OCI-LY7 (cell line): ENCODE data around the gene EDN2. TPM values are rescaled to one million over a fixed set of nuclear protein-coding genes. Genes with fewer than 3 reads are reported as not detected.

Experiments
- BruUV-seq: library from RNA; stranded (reverse); fragments of 400-500 nt; replicated peaks from 2 replicates; lab custom pipeline; 2021; lab: Mats Ljungman, UMichigan
- CTCF ChIA-PET: fragments of 300-600 bp; sonication (Branson Sonifier 250); formaldehyde crosslinking; loops from one replicate; lab custom pipeline; 2022; ENCODE audit warnings: antibody characterized with exemption; ENCODE audit not compliant: unreplicated experiment; lab: Charles Lee
- POLR2A ChIA-PET: fragments of 300-600 bp; sonication (Branson Sonifier 250); formaldehyde crosslinking; loops from one replicate; lab custom pipeline; 2022; ENCODE audit warnings: antibody characterized with exemption; lab: Charles Lee
- DNase-seq: peaks from one replicate; pipeline ENCODE4 v3.0.0-alpha.2; 2015; ENCODE audit warnings: low spot score
- H2AFZ ChIP-seq: fragments of 200-600 bp; sonication (generic), shearing (Covaris generic); 2 replicates; pipeline ENCODE4 v1.6.1; 2014; ENCODE audit warnings: mild to moderate bottlenecking, antibody characterized with exemption, low read length, moderate library complexity
- H3K27ac ChIP-seq: fragments of 200-600 bp; sonication (generic); 2 replicates; pipeline ENCODE4 v1.5.1; 2014; ENCODE audit warnings: mixed run types, low read depth, mild to moderate bottlenecking, moderate library complexity, low read length, inconsistent platforms; ENCODE audit not compliant: poor library complexity, severe bottlenecking
- H3K36me3 ChIP-seq: fragments of 200-600 bp; sonication (generic); 2 replicates; pipeline ENCODE4 v1.6.1; 2014; ENCODE audit warnings: mild to moderate bottlenecking, antibody characterized with exemption, low read length, moderate library complexity, mixed read lengths; ENCODE audit not compliant: insufficient read depth
- H3K4me1 ChIP-seq: fragments of 200-600 bp; sonication (generic); 2 replicates; pipeline ENCODE4 v1.5.1; 2014; ENCODE audit warnings: mild to moderate bottlenecking, low read length; ENCODE audit not compliant: insufficient read depth, poor library complexity, severe bottlenecking
- H3K4me2 ChIP-seq: fragments of 200-600 bp; sonication (generic); 2 replicates; pipeline ENCODE4 v1.6.1; 2014; ENCODE audit warnings: mild to moderate bottlenecking, low read length
- H3K4me3 ChIP-seq: fragments of 200-600 bp; sonication (generic); 2 replicates; pipeline ENCODE4 v1.5.1; 2014; ENCODE audit warnings: mild to moderate bottlenecking, low read depth, low read length; ENCODE audit not compliant: poor library complexity, severe bottlenecking
- H3K79me2 ChIP-seq: fragments of 200-600 bp; sonication (generic); 2 replicates; pipeline ENCODE4 v1.6.1; 2016; ENCODE audit warnings: low read depth, mild to moderate bottlenecking, low read length, moderate library complexity, mixed read lengths; ENCODE audit not compliant: insufficient read depth
- H3K9me2 ChIP-seq: fragments of 200-600 bp; sonication (generic); 2 replicates; pipeline ENCODE4 v1.6.1; 2016; ENCODE audit warnings: mild to moderate bottlenecking, low read length, mixed read lengths; ENCODE audit not compliant: insufficient read depth
- H3K9me3 ChIP-seq: fragments of 200-600 bp; sonication (generic); 2 replicates; pipeline ENCODE4 v1.6.1; 2014; ENCODE audit warnings: mild to moderate bottlenecking, mixed run types, low read length, mixed read lengths
- H4K20me1 ChIP-seq: fragments of 200-600 bp; sonication (generic); 2 replicates; pipeline ENCODE4 v1.6.1; 2014; ENCODE audit warnings: mild to moderate bottlenecking, antibody characterized with exemption, low read length, moderate library complexity, mixed read lengths; ENCODE audit not compliant: insufficient read depth
- CTCF ChIP-seq: fragments of 200-600 bp; sonication (generic); conservative IDR thresholded peaks from 2 replicates; pipeline ENCODE4 v1.5.1; 2014; ENCODE audit warnings: mild to moderate bottlenecking, antibody characterized with exemption, low read length, moderate library complexity, mixed read lengths
- EZH2phosphoT487 ChIP-seq: fragments of 200-600 bp; sonication (generic); IDR thresholded peaks from 2 replicates; pipeline ENCODE4 v1.6.1; 2018; ENCODE audit warnings: low read depth, borderline replicate concordance, mild to moderate bottlenecking, mixed run types, antibody characterized with exemption, low read length, moderate library complexity, mixed read lengths
- intact Hi-C: fragments of 100-400 bp; cut with micrococcal nuclease; formaldehyde crosslinking; loops from one replicate; pipeline ENCODE4 v1.10.0; 2022; ENCODE audit not compliant: unreplicated experiment
- total RNA-seq, 2 experiments: library from RNA; depleted of rRNA in 1 of 2; stranded (reverse); fragments of >200 nt in 1 of 2; shearing (Covaris generic) in 1 of 2; gene quantifications; 2 replicates each; pipeline ENCODE4 v1.2.3, GENCODE V29; 2014 to 2022

The EDN2 gene
- total RNA-seq, 2 experiments from 2014 or later, result not detected

GRCh38 chr1:41478118-41478748, 6.2 kb downstream of the EDN2 start:
- Histone ChIP-seq H3K4me1 (no peaks in the 10 kb centered on the region), H3K9me3 (no peaks in the 10 kb centered on the region), H2AFZ (no peak overlapping the region), H3K79me2 (no peaks in the 10 kb centered on the region), H3K27ac (no peak overlapping the region), H3K36me3 (no peaks in the 10 kb centered on the region), H4K20me1 (no peaks in the 10 kb centered on the region), H3K4me2 (no peak overlapping the region), H3K4me3 (no peak overlapping the region), H3K9me2 (no peaks in the 10 kb centered on the region)
- DNase-seq, result no peak
- TF ChIP-seq EZH2phosphoT487, result no peak
- TF ChIP-seq CTCF, result no peak
- ChIA-PET CTCF (no interaction called here), POLR2A (no interaction called here)
- intact Hi-C loops, result no loop called here
- BruUV-seq, result no TSS peak

GRCh38 chr1:41476807-41477361, 7.6 kb downstream of the EDN2 start:
- DNase-seq, result no peak
- POLR2A ChIA-PET, result no interaction called here
- Histone ChIP-seq H3K4me2 (no peak overlapping the region), H3K4me3 (no peak overlapping the region), H3K79me2 (no peaks in the 10 kb centered on the region), H3K36me3 (no peaks in the 10 kb centered on the region), H3K4me1 (no peaks in the 10 kb centered on the region), H4K20me1 (no peaks in the 10 kb centered on the region), H3K27ac (no peak overlapping the region), H3K9me2 (no peaks in the 10 kb centered on the region), H2AFZ (no peak overlapping the region), H3K9me3 (no peaks in the 10 kb centered on the region)
- intact Hi-C loops, result no loop called here
- TF ChIP-seq CTCF (no peak), EZH2phosphoT487 (no peak)
- BruUV-seq, result no TSS peak
- CTCF ChIA-PET, result no interaction called here

- Histone ChIP-seq H3K4me3 (no peak overlapping the region), H3K27ac (no peak overlapping the region), H3K9me3 (no peaks in the 10 kb centered on the region), H3K79me2 (no peaks in the 10 kb centered on the region), H3K4me2 (no peak overlapping the region), H4K20me1 (no peaks in the 10 kb centered on the region), H3K4me1 (no peaks in the 10 kb centered on the region), H2AFZ (no peak overlapping the region), H3K36me3 (no peaks in the 10 kb centered on the region), H3K9me2 (no peaks in the 10 kb centered on the region)
- ChIA-PET CTCF (no interaction called here), POLR2A (no interaction called here)
- DNase-seq, result no peak
- TF ChIP-seq CTCF (no peak), EZH2phosphoT487 (no peak)
- BruUV-seq, result no TSS peak
- intact Hi-C loops, result no loop called here
Measured at GRCh38 chr1:41475859-41476567, 8.5 kb downstream of the EDN2 start.
